ENCODE measurements around the gene PNMA8C. TPM values are rescaled to one million over a fixed set of nuclear protein-coding genes. Genes with fewer than 3 reads are reported as not detected.

Gene PNMA8C
- total RNA-seq, 1 donor, result 0.36 TPM

DNA sequence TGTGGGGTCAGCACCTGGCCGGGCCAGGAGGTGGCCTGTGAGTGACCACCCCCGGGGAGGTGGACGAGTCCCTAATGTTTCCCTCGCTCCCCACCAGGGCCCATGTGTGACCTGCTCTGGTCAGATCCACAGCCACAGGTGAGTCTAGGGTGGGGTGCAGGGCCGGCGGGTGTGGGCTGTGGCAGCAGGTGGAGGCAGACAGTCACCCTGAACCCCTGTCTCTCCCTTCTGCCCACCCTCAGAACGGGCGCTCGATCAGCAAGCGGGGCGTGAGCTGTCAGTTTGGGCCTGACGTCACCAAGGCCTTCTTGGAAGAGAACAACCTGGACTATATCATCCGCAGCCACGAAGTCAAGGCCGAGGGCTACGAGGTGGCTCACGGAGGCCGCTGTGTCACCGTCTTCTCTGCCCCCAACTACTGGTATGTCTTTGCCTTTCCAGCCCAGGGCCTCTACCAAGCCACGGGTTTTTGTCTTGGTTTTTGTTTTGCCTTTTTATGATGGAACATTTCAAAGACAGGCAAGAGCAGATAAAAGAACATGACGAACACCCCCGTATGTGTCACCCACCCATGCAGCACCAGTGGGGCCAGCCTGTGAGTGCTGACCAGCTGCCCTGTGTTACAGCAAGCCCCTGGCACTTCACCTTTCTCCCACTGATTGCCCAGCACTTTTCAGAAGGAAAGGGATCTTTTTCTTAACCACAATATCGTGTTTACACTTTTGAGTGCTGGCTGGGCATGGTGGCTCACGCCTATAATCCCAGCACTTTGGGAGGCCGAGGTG lies 40.2 kb downstream of the PNMA8C start:
- H3K4me2 ChIP-seq (ENCODE audit: insufficient read depth, low read length), result no peak overlapping the region
- TF ChIP-seq, protein P1, sequence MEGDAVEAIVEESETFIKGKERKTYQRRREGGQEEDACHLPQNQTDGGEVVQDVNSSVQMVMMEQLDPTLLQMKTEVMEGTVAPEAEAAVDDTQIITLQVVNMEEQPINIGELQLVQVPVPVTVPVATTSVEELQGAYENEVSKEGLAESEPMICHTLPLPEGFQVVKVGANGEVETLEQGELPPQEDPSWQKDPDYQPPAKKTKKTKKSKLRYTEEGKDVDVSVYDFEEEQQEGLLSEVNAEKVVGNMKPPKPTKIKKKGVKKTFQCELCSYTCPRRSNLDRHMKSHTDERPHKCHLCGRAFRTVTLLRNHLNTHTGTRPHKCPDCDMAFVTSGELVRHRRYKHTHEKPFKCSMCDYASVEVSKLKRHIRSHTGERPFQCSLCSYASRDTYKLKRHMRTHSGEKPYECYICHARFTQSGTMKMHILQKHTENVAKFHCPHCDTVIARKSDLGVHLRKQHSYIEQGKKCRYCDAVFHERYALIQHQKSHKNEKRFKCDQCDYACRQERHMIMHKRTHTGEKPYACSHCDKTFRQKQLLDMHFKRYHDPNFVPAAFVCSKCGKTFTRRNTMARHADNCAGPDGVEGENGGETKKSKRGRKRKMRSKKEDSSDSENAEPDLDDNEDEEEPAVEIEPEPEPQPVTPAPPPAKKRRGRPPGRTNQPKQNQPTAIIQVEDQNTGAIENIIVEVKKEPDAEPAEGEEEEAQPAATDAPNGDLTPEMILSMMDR (IDR thresholded peaks at IDR 0.05; ENCODE audit: extremely low read depth, low read depth, low read length), result no peak
- H3K27ac ChIP-seq (ENCODE audit: low read depth, low read length), result no peak overlapping the region
- H3K4me3 ChIP-seq (ENCODE audit: insufficient read depth, low read length), result no peak overlapping the region
- no peaks in the 10 kb centered on the region for H3K27me3 ChIP-seq (ENCODE audit: insufficient read depth, low read length)
- DNase-seq (ENCODE audit: insufficient read length, low spot score, missing footprints), result no peak
- H3K9me3 ChIP-seq (ENCODE audit: low read depth, low read length), result no peaks in the 10 kb centered on the region
- H3K79me2 ChIP-seq (ENCODE audit: insufficient read depth, low read length), result no peaks in the 10 kb centered on the region
- peaks cover 5% of the 10 kb centered on the region for H4K20me1 ChIP-seq (ENCODE audit: insufficient read depth, low read length)
- no peak overlapping the region for H2AFZ ChIP-seq (ENCODE audit: low read length)
- peaks cover 45% of the 10 kb centered on the region for H3K36me3 ChIP-seq (ENCODE audit: insufficient read depth, low read length)
- peaks cover 14% of the 10 kb centered on the region for H3K4me1 ChIP-seq (ENCODE audit: insufficient read depth, low read length)

DNA sequence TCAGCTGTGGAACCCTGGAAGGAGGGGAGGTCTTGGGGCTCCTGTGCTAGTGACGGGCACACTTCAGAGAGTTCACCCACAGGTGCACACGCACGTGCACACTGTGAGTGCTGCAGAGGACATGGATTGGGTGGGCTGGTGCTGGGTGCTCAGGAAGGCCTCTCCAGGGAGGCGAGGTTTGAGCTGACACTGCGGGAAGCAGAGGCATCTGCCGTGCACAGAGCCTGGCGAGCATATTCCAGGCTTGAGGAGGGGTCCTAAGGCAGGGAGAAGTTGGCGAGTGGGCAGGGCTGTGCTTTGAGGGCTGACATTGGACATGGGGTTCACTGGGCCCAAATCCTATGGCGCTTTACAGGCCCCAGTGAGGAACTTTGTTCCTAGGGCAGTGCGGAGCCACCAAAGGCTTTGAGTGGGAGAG lies 41.0 kb downstream of the PNMA8C start:
- TF ChIP-seq, protein P1 (IDR thresholded peaks at IDR 0.05; ENCODE audit: extremely low read depth, low read depth, low read length), result no peak
- peaks cover 10% of the 10 kb centered on the region for H3K4me1 ChIP-seq (ENCODE audit: insufficient read depth, low read length)
- H3K4me2 ChIP-seq (ENCODE audit: insufficient read depth, low read length), result no peak overlapping the region
- no peak for DNase-seq (ENCODE audit: insufficient read length, low spot score, missing footprints)
- H3K36me3 ChIP-seq (ENCODE audit: insufficient read depth, low read length), result peaks cover 45% of the 10 kb centered on the region
- no peaks in the 10 kb centered on the region for H3K79me2 ChIP-seq (ENCODE audit: insufficient read depth, low read length)
- no peak overlapping the region for H3K4me3 ChIP-seq (ENCODE audit: insufficient read depth, low read length)
- peaks cover 5% of the 10 kb centered on the region for H4K20me1 ChIP-seq (ENCODE audit: insufficient read depth, low read length)
- H3K9me3 ChIP-seq (ENCODE audit: low read depth, low read length), result no peaks in the 10 kb centered on the region
- no peak overlapping the region for H2AFZ ChIP-seq (ENCODE audit: low read length)
- H3K27me3 ChIP-seq (ENCODE audit: insufficient read depth, low read length), result no peaks in the 10 kb centered on the region
- H3K27ac ChIP-seq (ENCODE audit: low read depth, low read length), result no peak overlapping the region

GRCh38 chr19:46386996-46387712 lies 41.6 kb downstream of the PNMA8C start:
- Histone ChIP-seq H3K36me3 (ENCODE audit: insufficient read depth, low read length) (peaks cover 50% of the 10 kb centered on the region), H3K4me2 (ENCODE audit: insufficient read depth, low read length) (no peak overlapping the region), H2AFZ (ENCODE audit: low read length) (no peak overlapping the region), H4K20me1 (ENCODE audit: insufficient read depth, low read length) (peaks cover 4% of the 10 kb centered on the region), H3K27me3 (ENCODE audit: insufficient read depth, low read length) (no peaks in the 10 kb centered on the region), H3K27ac (ENCODE audit: low read depth, low read length) (no peak overlapping the region), H3K79me2 (ENCODE audit: insufficient read depth, low read length) (peaks cover under 1% of the 10 kb centered on the region), H3K4me3 (ENCODE audit: insufficient read depth, low read length) (no peak overlapping the region), H3K9me3 (ENCODE audit: low read depth, low read length) (no peaks in the 10 kb centered on the region), H3K4me1 (ENCODE audit: insufficient read depth, low read length) (peaks cover 4% of the 10 kb centered on the region)
- TF ChIP-seq, protein P1 (IDR thresholded peaks at IDR 0.05; ENCODE audit: extremely low read depth, low read depth, low read length), result no peak
- DNase-seq (ENCODE audit: insufficient read length, low spot score, missing footprints), result no peak

DNA sequence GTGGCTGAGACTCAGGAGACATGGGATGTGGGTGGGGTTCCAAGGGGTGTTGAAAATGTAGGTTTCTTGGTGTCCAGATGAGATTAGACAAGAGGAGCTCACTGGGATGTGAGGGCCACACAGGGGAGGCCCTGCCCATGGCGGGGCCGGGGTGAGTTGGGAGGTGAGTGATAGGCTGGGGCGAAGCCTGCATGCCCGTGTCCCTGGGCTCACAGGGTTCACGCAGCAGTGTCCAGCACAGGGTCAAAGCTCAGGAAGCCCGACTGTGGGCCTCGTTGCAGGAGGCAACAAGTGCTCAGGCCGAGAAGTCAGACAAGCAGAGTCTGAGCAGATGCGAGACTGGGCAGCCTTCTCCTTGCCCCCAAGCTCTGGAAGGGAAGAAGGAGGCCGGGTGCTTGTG lies 42.6 kb downstream of the PNMA8C start:
- no peak for DNase-seq (ENCODE audit: insufficient read length, low spot score, missing footprints)
- H3K27me3 ChIP-seq (ENCODE audit: insufficient read depth, low read length), result no peaks in the 10 kb centered on the region
- H4K20me1 ChIP-seq (ENCODE audit: insufficient read depth, low read length), result no peaks in the 10 kb centered on the region
- H3K9me3 ChIP-seq (ENCODE audit: low read depth, low read length), result no peaks in the 10 kb centered on the region
- no peak overlapping the region for H3K4me3 ChIP-seq (ENCODE audit: insufficient read depth, low read length)
- no peak overlapping the region for H2AFZ ChIP-seq (ENCODE audit: low read length)
- H3K4me1 ChIP-seq (ENCODE audit: insufficient read depth, low read length), result no peaks in the 10 kb centered on the region
- no peak overlapping the region for H3K27ac ChIP-seq (ENCODE audit: low read depth, low read length)
- H3K4me2 ChIP-seq (ENCODE audit: insufficient read depth, low read length), result no peak overlapping the region
- peaks cover 8% of the 10 kb centered on the region for H3K79me2 ChIP-seq (ENCODE audit: insufficient read depth, low read length)
- TF ChIP-seq, protein P1 (IDR thresholded peaks at IDR 0.05; ENCODE audit: extremely low read depth, low read depth, low read length), result no peak
- peaks cover 56% of the 10 kb centered on the region for H3K36me3 ChIP-seq (ENCODE audit: insufficient read depth, low read length)

Data from osteoblast (primary cell).